DND-41 (cell line): ENCODE data around the gene CSN2.

Experiments used
- CTCF ChIP-seq: IDR thresholded peaks from 2 replicates; pipeline ENCODE4 v1.5.1; 2012; ENCODE audit warnings: borderline replicate concordance, low read length, moderate library complexity, mild to moderate bottlenecking; ENCODE audit not compliant: poor library complexity, severe bottlenecking; ENCODE audit errors: extremely low read depth
- EZH2 ChIP-seq: IDR thresholded peaks from 3 replicates; pipeline ENCODE4 v1.6.1; 2012; ENCODE audit warnings: borderline replicate concordance, low read depth, mild to moderate bottlenecking, moderate library complexity, low read length, inconsistent platforms; ENCODE audit not compliant: severe bottlenecking

GRCh38 chr4:69970071-69970470 lies 4.5 kb upstream of the CSN2 start:
- TF ChIP-seq CTCF (no peak), EZH2 (no peak)
